ENCODE data around the gene S100P.
"Not testable (repeated sequence)": the region's sequence is repeated elsewhere in the genome, so short reads cannot be mapped to it uniquely, and the experiment has no call there.

S100P gene

DNA sequence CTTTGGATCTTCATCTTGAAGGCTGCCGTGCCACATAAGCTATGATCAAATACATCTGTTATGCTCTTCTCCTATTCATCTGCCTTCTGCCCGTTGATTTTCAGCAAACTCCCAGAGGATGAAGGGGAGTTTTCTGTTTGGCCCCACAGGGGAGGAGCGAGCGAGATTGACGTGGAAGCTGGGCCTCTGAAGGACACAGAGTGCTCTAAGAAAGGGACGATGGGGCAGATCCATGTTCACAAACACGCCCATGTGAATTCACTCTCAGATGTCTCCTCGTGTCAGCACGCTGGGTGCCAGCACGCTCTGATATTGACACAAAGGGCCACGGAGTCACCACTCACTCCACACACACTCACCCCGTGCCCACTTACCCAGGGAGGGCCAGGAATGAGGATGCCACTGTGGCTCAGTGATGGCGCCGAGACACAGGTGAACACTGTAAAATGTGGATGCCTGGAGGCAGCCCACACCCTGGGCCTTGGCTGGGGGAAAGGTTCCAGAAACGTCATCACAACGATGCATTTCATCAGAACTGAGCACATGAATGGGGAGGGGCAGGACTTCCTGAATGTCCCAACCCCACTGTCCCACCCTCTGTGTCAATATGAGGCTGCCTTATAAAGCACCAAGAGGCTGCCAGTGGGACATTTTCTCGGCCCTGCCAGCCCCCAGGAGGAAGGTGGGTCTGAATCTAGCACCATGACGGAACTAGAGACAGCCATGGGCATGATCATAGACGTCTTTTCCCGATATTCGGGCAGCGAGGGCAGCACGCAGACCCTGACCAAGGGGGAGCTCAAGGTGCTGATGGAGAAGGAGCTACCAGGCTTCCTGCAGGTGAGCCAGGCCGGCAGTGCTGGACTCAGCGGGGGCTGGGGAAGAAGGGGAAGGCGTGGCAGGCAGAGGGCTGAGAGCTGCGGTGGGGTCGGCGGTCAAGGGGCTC is at the start of gene S100P:
Gene S100P, plus strand, starts transcription at position 648 of the 946 bp plus-strand sequence. Its CDS starts 55 bp downstream, at position 703.
- DNase-seq: no peak

DNA sequence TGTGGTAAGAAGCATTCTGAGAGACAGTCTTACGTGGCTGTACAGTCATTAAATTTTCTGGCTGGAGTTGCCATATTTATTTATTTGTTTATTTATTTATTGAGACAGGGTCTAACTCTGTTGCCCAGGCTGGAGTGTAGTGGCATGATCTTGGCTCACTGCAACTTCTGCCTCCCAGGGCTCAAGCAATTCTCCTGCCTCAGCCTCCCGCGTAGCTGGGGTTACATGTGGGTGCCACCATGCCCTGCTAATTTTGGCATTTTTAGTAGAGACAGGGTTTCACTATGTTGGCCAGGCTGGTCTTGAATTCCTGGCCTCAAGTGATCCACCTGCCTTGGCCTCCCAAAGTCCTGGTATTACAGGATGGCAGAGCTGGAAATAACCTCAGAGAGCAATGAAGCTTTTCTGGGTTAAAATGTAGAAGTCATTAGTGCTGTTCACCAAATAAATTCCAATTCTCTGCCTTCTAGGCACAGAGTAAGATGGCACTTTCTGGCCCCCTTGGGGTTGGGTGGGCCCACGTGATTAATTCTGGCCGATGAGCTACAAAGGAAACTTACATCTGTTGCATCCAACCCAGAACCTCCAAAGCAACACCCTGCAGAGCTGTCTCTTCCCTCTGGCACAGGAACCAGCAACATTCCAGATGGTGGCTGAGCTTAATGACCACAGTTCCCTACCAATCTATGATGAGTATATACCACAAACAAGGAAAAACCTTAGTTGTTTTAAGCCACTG is 48.7 kb upstream of the S100P start:
- DNase-seq: no peak

DNA sequence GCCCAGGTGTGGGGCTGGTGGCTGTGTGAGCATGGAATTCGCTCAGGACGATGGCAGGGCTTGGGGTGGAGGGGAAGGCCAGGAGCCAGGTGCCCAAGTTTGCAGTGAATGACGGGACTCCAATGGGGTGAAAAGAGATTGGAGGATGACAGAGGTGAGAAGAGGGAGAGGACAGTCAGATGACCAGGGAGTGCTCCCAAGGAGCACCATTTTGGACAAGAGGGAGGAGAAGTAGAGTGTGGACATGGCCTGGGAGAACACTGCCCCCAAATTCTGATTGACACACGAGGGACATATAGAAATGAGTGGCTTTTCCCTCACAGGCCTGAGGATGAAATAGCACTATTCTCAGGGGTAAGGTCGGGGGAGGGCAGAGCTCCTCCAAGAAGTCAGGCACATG is 46.5 kb upstream of the S100P start:
- DNase-seq: no peak

DNA sequence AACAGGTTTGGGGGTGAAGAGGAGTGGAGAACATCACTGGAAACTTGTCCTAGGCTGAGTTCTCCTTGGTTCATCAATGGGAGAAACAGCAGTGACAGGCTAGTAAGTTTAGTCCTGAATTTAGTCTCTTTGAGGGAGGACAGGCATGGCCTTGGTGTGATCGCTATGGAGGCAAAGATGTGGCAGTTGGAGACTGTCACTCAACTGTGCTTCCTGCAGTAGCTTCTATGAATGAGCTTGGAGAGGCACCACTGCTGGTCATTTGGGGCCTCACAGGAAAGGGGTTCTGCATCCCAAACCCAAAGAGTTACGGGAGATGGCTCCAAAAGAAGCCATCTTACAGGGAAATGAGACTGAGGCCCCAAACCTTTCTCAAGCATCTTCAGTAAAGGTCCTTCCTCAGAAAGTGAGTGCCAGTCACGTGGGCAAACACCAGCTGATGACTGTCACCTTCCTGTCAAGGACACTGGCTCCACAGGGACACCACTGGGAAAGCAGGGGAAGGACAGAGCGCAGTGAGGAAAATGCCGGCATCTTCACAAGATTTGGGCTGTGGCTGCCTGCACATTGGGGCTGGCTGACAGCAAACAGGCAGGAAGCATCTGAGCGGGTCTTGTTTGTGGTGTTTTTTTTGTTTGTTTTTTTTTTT is 46.0 kb upstream of the S100P start:
- DNase-seq: no peak

DNA sequence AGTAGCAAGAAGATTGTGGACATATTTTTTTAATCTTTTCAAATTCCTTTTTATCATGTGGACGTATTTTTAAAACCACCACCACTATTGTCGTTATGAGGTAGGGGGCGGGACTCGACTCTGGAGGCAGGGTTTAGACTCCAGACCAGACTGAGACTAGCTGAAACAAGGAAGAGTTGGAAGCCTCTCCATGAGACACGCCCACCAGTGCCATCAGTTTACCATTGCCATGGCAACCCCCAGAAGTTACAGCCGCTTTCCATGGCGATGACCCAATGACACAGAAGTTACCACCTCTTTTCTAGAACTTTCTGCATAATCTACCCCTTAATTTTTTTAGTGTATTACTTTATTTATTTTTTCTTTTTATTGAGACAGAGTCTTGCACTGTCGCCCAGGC is 44.5 kb upstream of the S100P start:
- DNase-seq: no peak

DNA sequence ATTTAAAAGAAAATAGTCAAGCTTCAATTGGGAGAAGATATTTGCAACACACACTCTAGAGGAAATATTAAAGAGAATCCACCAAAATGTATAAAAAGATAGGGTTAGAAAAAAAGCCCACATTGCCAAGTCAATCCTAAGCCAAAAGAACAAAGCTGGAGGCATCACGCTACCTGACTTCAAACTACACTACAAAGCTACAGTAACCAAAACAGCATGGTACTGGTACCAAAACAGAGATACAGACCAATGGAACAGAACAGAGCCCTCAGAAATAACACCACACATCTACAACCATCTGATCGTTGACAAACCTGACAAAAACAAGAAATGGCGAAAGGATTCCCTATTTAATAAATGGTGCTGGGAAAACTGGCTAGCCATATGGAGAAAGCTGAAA is 39.5 kb upstream of the S100P start:
- DNase-seq: not testable (repeated sequence)

DNA sequence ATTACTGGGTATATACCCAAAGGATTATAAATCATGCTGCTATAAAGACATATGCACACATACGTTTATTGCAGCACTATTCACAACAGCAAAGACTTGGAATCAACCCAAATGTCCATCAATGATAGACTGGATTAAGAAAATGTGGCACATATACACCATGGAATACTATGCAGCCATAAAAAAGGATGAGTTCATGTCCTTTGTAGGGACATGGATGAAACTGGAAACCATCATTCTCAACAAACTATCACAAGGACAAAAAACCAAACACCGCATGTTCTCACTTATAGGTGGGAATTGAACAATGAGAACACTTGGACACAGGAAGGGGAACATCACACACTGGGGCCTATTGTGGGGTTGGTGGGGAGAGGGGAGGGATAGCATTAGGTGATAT is 38.4 kb upstream of the S100P start:
- DNase-seq: not testable (repeated sequence)

DNA sequence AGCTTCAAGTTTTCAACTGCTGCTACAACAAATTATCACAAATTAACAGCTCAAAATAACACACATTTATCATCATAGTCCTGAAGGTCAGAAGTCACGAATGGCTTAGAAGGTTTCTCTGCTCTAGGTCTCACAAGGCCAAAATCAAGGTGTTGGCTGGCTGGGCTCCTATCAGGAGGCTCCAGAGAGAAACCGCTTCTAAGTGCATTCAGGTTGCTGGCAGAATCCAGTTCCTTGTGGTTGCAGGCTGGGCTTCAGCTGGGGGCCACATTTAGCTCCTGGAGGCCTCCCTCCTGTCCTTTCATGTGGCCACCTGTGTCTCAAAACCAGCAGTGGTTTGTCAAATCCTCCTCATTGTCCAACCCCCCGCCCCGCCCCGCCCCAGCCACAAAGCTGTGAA is 37.8 kb upstream of the S100P start:
- no peak for DNase-seq

DNA sequence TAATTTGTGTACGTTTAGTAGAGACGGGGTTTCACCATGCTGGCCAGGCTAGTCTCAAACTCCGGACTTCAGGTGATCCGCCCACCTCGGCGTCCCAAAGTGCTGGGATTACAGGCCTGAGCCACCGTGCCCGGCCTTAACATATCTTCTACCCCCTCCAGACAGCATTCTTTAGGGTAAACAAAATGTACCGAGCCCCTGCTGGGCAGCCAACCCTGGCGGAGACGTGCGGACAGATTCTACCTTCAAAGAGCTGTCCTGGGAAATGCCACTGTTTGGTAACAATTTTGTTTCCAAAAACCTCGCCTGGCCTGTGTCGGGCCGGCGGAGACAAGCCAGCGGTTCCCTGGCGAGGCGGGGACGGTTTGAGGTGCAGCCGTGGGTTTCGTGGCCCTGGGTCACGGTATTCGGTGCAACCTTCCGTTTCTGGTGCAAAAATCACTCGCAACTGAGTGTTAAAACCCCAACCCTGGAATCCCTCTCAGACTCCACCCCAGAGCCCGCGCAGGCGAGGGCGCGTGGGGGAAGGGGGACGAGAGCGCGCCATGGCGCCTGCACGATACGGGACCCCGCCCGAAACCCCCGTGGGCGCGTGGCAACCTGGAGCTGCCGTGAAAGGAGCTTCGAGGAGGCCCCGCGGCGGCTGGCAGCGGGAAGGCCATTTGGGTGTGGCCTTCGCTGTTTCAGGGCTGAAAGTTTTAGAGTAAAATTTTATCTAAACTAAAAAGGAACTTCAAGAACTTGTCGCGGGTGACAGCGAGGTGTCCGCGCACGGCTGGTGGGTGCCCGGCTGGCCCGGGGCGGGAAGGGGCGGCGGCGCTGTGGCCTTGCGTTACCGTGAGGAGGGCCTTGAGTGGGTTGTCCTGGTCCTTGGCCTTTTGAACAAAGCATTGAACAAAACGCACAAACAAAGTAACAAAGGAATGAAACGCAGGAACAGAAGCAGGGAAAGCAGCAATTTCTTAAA is 36.2 kb upstream of the S100P start:
- no peak for DNase-seq

DNA sequence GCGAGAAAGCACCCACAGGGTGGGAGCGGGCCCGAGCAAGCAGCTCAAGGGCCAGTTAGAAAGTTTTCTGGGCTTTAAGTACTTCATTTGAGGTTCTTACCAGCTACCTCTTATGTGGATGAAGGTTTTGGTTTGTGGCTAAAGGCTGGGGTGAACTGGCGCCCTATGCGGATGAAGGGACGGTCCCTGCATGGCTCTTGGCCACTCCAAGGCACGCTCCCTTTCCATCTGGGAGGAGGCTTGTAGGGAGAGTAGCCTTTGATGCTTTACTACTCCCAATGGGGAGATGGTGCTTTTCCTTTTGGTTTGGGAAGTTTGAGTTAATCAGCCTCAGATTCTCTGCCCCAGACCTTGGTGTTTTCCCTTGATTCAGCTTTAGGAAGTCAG is 35.5 kb upstream of the S100P start:
- no peak for DNase-seq

DNA sequence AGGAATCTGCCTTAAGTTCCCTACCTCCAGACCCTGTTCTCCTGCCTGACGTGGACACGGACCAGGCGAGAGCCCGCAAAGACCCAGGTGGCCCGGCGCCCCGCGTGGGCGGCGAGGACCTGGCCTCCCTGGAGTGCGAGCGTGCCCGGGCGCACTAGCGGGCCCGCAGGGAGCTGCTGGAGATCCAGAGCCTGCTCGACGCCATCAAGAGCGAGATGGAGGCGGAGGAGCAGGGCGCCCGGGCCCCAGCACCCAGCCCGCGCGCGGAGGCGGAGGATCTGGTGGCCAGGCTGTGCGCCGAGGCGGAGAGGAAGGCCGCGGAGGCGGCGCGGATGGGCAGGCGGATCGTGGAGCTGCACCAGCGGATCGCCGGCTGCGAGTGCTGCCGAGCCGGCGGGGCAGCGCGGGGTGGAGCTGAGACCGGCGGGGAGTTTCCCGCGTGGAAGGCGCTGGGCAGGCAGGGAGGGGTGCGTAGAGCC is 35.0 kb upstream of the S100P start:
- DNase-seq: peak; percentile 27 to 57 (median 53)

DNA sequence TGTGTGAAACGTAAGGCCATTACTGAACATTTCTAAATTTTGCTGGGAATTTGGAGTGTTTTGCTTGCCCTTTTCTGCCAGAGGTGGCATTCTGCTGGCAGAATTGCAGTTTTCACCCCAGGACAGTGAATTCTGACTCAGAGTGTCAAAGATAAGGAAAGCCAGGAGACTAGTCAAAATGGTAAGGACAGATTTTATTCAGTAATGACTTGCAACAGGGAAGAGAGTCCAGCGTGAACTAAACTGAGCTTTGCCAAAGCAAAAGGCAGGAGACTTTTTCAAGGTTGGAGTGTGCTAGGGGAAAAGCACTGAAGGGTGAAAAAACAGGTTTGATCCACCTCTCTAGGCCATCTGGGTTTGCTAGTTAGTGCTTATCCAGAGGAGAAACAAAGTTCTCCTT is 33.8 kb upstream of the S100P start:
- no peak for DNase-seq

DNA sequence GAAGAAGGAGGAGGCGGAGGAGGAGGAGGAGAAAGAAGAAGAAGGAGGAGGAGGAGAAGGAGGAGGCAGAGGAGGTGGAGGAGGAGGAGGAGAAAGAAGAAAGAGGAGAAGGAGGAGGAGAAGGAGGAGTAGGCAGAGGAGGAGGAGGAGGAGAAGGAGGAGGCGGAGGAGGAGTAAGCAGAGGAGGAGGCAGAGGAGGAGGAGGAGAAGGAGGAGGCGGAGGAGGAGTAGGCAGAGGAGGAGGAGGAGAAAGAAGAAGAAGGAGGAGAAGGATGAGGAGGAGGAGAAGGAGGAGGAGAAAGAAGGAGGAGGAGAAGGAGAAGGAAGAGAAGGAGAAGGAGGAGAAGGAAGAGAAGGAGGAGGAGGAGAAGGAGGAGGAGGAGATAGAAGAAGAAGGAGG is 33.2 kb upstream of the S100P start:
- DNase-seq: no peak

DNA sequence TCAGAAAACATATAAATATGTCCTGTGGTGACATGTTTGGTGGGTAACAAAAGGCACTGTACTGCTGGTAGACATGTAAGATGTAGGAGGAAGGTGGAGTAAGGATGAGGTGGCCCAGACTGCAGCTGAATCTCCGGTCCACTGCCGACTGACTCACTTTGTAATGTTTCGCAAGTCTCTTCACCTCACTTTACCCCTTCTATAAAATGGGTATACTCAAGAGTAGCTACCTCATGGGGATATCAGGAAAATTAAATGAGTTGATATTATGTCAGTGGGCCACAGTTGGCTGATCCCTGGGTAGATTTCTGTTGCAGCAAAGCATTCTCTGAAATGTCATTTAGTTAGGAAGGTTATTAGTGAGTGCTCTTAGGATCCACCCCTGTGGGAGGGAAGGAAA is 31.1 kb upstream of the S100P start:
- no peak for DNase-seq

DNA sequence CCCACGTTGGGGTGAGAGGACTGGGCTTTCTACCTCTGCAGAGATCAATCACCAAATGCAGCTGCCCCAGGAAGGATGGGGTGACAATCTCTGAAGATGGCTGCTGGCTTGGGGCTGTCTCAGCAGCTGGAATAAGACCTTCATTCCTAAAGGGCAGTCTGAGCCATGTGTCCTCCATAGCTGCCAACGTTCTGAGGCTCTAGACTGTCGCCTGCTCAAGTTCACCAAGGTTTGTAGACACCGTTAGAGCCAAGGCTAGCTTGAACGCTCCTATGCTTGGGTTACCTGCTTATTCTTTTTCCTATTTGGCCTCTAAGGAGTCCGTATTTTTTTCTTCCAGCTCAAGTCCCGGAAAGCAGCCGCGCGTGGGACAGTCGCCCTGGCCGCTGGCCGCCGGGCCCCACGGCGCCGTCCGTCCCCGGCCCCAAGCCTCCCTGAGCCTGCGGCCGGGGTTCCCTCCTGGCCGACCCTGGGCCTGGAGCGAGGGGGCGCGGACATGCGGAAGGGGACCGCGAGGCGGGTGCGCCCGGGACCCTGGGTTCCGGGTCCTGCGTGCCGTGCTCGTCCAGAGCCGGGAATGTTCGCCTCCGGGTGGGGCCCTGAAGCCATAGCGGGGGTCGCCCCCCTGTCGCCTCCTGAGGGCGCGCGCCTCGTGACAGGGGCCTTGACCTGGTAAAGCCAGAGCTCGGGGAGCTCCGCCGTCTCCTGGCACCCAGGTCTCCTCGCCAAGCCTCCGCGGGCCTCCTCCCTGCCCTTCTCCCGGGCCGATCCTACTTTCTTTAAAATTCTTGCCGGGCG is 29.9 kb upstream of the S100P start:
- no peak for DNase-seq

DNA sequence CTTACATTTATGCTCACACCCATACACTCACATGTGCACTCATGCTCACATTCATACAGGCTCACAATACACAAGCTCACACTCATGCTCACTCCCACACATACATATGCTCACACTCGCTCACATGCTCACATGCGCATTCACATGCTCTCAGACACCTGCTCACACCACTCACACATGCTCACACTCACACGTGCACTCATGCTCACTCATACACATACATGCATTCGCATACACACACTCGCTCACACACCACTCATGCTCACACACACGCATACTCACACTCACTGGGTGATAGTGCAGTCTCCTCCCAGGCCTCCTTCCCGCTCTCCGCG is 28.4 kb upstream of the S100P start:
- DNase-seq: no peak

DNA sequence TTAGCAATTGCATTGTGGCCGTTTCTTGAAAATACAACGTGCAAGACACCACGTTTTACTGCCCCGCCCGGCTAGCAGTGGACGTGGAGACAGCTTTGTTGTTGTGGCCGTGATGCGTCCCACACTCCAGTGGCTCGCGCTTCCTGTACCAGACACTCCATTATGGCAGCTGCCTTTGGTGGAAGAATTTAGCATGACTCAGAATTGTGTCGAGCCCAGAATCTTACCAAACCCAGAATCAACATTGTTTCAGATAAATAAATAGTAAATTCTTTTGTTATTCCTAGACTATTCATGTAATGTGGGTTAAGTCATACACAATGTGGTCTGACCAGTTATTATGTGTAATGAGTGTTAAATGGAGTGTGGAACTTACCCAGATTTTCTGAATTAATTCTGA is 25.3 kb upstream of the S100P start:
- DNase-seq: no peak

DNA sequence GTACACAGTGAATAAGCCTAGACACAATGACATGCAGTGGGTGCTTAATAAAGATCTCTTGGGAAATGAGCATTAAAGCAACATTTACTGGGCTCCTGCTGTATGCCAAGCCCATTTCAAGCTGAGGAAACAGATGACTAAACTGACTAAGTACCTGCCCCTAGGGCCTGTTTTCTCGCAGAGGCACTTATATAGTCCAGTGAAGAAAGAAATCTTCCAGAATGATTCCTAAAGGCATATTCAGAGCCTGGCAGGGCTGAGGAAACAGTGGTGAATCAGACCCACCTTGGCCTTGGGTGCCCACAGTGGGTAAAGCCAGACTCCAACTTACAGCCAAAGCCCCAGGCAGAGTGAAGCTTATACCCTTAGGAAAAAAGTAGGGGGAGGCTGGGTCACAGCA is 22.0 kb upstream of the S100P start:
- DNase-seq: no peak

DNA sequence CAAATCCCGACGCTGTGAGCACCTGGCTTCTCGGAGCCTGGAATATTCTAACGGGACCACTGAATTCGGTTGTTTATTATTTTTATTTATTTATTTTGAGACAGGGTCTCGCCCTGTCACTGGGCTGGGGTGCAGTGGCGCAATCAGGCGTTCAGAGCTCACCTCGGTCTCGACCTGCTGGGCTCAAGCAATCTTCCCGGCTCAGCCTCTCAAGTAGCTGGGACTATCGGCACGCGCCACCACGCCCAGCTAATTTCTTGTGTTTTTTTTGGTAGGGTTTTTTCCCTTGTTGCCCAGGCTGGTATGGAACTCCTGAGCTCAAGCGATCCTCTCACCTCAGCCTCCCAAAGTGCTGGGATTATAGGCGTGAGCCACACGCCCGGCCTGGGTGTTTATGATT is 21.5 kb upstream of the S100P start:
- no peak for DNase-seq

DNA sequence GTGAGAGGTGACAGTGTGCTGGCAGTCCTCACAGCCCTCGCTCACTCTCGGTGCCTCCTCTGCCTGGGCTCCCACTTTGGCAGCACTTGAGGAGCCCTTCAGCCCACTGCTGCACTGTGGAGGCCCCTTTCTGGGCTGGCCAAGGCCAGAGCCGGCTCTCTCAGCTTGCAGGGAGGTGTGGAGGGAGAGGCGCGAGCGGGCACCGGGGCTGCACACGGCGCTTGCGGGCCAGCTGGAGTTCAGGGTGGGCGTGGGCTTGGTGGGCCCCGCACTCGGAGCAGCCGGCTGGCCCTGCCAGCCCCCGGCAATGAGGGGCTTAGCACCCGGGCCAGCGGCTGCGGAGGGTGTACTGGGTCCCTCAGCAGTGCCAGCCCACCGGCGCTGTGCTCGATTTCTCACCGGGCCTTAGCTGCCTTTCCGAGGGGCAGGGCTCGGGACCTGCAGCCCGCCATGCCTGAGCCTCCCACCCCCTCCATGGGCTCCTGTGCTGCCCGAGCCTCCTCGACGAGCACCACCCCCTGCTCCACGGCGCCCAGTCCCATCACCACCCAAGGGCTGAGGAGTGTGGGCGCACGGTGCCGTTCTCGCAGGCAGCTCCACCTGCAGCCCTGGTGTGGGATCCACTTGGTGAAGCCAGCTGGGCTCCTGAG is 21.0 kb upstream of the S100P start:
- DNase-seq: not testable (repeated sequence)

DNA sequence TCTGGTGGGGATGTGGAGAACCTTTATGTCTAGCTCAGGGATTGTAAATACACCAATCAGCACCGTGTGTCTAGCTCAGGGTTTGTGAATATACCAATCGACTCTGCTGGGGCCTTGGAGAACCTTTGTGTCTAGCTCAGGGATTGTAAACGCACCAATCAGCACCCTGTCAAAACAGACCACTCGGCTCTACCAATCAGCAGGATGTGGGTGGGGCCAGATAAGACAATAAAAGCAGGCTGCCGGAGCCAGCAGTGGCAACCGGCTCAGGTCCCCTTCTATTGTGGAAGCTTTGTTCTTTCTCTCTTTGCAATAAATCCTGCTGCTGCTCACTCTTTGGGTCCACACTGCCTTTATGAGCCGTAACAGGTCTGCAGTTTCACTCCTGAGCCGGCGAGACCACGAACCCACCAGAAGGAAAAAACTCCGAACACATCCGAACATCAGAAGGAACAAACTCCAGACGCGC is 20.5 kb upstream of the S100P start:
- DNase-seq: peak in 4 of 6 experiments; percentile 61 to 83 (median 66)

Measured in stimulated activated naive CD4-positive, alpha-beta T cell (primary cell).